Type B pancreatic cell (in vitro differentiated cells): Measurements from ENCODE around the gene SEC14L6. TPM values are rescaled to one million over a fixed set of nuclear protein-coding genes. Genes with fewer than 3 reads are reported as not detected.
A peak's percentile ranks its signal among the peaks of the same experiment; 100 is the strongest.
"Not testable (repeated sequence)": the region's sequence is repeated elsewhere in the genome, so short reads cannot be mapped to it uniquely, and the experiment has no call there.

ENCODE experiments used
- DNase-seq: peaks from one replicate; pipeline ENCODE4 v3.0.0; 2021; ENCODE audit warnings: mixed read lengths; ENCODE audit not compliant: unreplicated experiment; ENCODE audit errors: extremely low spot score
- H3K27ac Mint-ChIP-seq: 2 replicates; pipeline ENCODE4 v1.8.0; 2021; ENCODE audit warnings: mild to moderate bottlenecking, mixed read lengths
- H3K27me3 Mint-ChIP-seq: 2 replicates; pipeline ENCODE4 v1.8.0; 2021; ENCODE audit warnings: mixed read lengths
- H3K36me3 Mint-ChIP-seq: 2 replicates; pipeline ENCODE4 v1.8.0; 2021; ENCODE audit warnings: mixed read lengths
- H3K4me1 Mint-ChIP-seq: one replicate; pipeline ENCODE4 v1.8.0; 2021; ENCODE audit warnings: mixed read lengths; ENCODE audit not compliant: unreplicated experiment
- H3K4me3 Mint-ChIP-seq: 2 replicates; pipeline ENCODE4 v1.8.0; 2021; ENCODE audit warnings: mild to moderate bottlenecking, mixed read lengths
- H3K9me3 Mint-ChIP-seq: 2 replicates; pipeline ENCODE4 v1.8.0; 2021; ENCODE audit warnings: mixed read lengths
- CTCF ChIP-seq: fragments of 200-600 bp; sonication (generic); conservative IDR thresholded peaks from 2 replicates; pipeline ENCODE4 v1.5.0; 2021; ENCODE audit warnings: antibody characterized with exemption, mild to moderate bottlenecking
- total RNA-seq: library from RNA; stranded (reverse); gene quantifications from 2 replicates; pipeline ENCODE4 v1.2.1, GENCODE V29; 2021; ENCODE audit warnings: low replicate concordance

The SEC14L6 gene
- total RNA-seq, 1 donor from 2014 or later: 1.5 TPM

GRCh38 chr22:30572210-30572609 is 25.7 kb upstream of the SEC14L6 start:
- Mint-ChIP-seq H3K27ac (no peak overlapping the region), H3K4me1 (peaks cover 12% of the 10 kb centered on the region), H3K4me3 (no peak overlapping the region), H3K27me3 (peaks cover 19% of the 10 kb centered on the region), H3K36me3 (no peaks in the 10 kb centered on the region), H3K9me3 (no peaks in the 10 kb centered on the region)
- TF ChIP-seq CTCF: no peak
- DNase-seq: no peak

GRCh38 chr22:30569674-30570202 is 23.2 kb upstream of the SEC14L6 start:
- Mint-ChIP-seq H3K27ac (no peak overlapping the region), H3K4me1 (peaks cover 12% of the 10 kb centered on the region), H3K36me3 (no peaks in the 10 kb centered on the region), H3K27me3 (peaks cover 25% of the 10 kb centered on the region), H3K4me3 (no peak overlapping the region), H3K9me3 (no peaks in the 10 kb centered on the region)
- no peak for TF ChIP-seq CTCF
- DNase-seq: no peak

- H3K4me3 Mint-ChIP-seq: no peak overlapping the region
- no peak for TF ChIP-seq CTCF
- H3K27me3 Mint-ChIP-seq: peaks cover 21% of the 10 kb centered on the region
- H3K27ac Mint-ChIP-seq: no peak overlapping the region
- H3K36me3 Mint-ChIP-seq: no peaks in the 10 kb centered on the region
- no peak for DNase-seq
- H3K9me3 Mint-ChIP-seq: no peaks in the 10 kb centered on the region
- H3K4me1 Mint-ChIP-seq: peaks cover 4% of the 10 kb centered on the region
These were observed 21.7 kb upstream of the SEC14L6 start for GRCh38 chr22:30568137-30568805.

GRCh38 chr22:30567277-30567676 is 20.7 kb upstream of the SEC14L6 start:
- not testable (repeated sequence) for H3K27ac Mint-ChIP-seq, H3K4me1 Mint-ChIP-seq, H3K36me3 Mint-ChIP-seq, DNase-seq, H3K4me3 Mint-ChIP-seq, H3K9me3 Mint-ChIP-seq
- peaks cover 17% of the 10 kb centered on the region for H3K27me3 Mint-ChIP-seq

GRCh38 chr22:30566125-30566524 is 19.6 kb upstream of the SEC14L6 start:
- Mint-ChIP-seq H3K36me3 (no peaks in the 10 kb centered on the region), H3K9me3 (no peaks in the 10 kb centered on the region), H3K4me3 (no peak overlapping the region), H3K27me3 (peaks cover 15% of the 10 kb centered on the region), H3K4me1 (no peaks in the 10 kb centered on the region), H3K27ac (peak overlapping the region; percentile 20)
- no peak for DNase-seq
- no peak for TF ChIP-seq CTCF

- no peak overlapping the region for H3K27ac Mint-ChIP-seq
- peaks cover 15% of the 10 kb centered on the region for H3K27me3 Mint-ChIP-seq
- no peaks in the 10 kb centered on the region for H3K4me1 Mint-ChIP-seq
- no peaks in the 10 kb centered on the region for H3K9me3 Mint-ChIP-seq
- no peak overlapping the region for H3K4me3 Mint-ChIP-seq
- DNase-seq: no peak
- H3K36me3 Mint-ChIP-seq: no peaks in the 10 kb centered on the region
- no peak for TF ChIP-seq CTCF
These were observed 18.8 kb upstream of the SEC14L6 start for GRCh38 chr22:30565341-30565740.
